HEK293 (cell line): ENCODE results near the gene C9orf72.

Experiments
- CTCF ChIA-PET: fragments of 350-600 bp; formaldehyde crosslinking; extraction: SDS; loops from one replicate; lab custom pipeline; 2021; ENCODE audit warnings: antibody characterized with exemption; lab: Yijun Ruan, JAX
- POLR2A ChIA-PET: fragments of 300-600 bp; formaldehyde crosslinking; extraction: SDS; loops from one replicate; lab custom pipeline; 2020; ENCODE audit warnings: antibody characterized with exemption, inconsistent platforms; lab: Yijun Ruan, JAX
- H3K27ac ChIP-seq: fragments of 200-500 bp; sonication (Bioruptor generic); 2 replicates; pipeline ENCODE4 v1.5.1; 2014; ENCODE audit warnings: low read depth, low read length, control low read depth, inconsistent platforms; ENCODE audit errors: extremely low read depth
- H3K36me3 ChIP-seq, 2 experiments: fragments of 200-500 bp in 1 of 2; sonication (Bioruptor generic) in 1 of 2; 1 replicate in 1 of 2; 2 replicates in 1 of 2; pipeline ENCODE4 v1.5.1; 2014 to 2017; ENCODE audit warnings: inconsistent platforms in 2 of 2, low read length in 2 of 2; ENCODE audit not compliant: control insufficient read depth in 2 of 2, insufficient read depth in 1 of 2
- H3K4me1 ChIP-seq: fragments of 200-500 bp; sonication (Bioruptor generic); 2 replicates; pipeline ENCODE4 v1.5.1; 2014; ENCODE audit warnings: mild to moderate bottlenecking, low read length, inconsistent platforms; ENCODE audit not compliant: control insufficient read depth, insufficient read depth
- H3K4me3 ChIP-seq: 2 replicates; pipeline ENCODE4 v1.5.1; 2011; ENCODE audit warnings: low read depth, mild to moderate bottlenecking, control low read depth, low read length, moderate library complexity
- H3K9me3 ChIP-seq: fragments of 200-500 bp; sonication (Bioruptor generic); 2 replicates; pipeline ENCODE4 v1.5.1; 2014; ENCODE audit warnings: low read depth, low read length, inconsistent platforms; ENCODE audit not compliant: control insufficient read depth, insufficient read depth
- KLF9 ChIP-seq: fragments of 450-650 bp; formaldehyde crosslinking; IDR thresholded peaks from 2 replicates; pipeline ENCODE4 v1.5.1; 2016; ENCODE audit warnings: missing biosample characterization, missing genetic modification characterization, low read depth
- MYNN ChIP-seq: fragments of 450-650 bp; formaldehyde crosslinking; IDR thresholded peaks from 2 replicates; pipeline ENCODE4 v1.5.1; 2016; ENCODE audit warnings: missing biosample characterization, missing genetic modification characterization, borderline replicate concordance
- SCRT1 ChIP-seq: fragments of 450-650 bp; formaldehyde crosslinking; IDR thresholded peaks from 2 replicates; pipeline ENCODE4 v1.5.1; 2016; ENCODE audit warnings: missing biosample characterization, missing genetic modification characterization, borderline replicate concordance
- ZFP3 ChIP-seq: fragments of 450-650 bp; formaldehyde crosslinking; IDR thresholded peaks from 2 replicates; pipeline ENCODE4 v1.5.1; 2016; ENCODE audit warnings: low read depth, missing biosample characterization, missing genetic modification characterization
- ZNF112 ChIP-seq: fragments of 450-650 bp; formaldehyde crosslinking; IDR thresholded peaks from 2 replicates; pipeline ENCODE4 v1.5.0; 2017; ENCODE audit warnings: missing biosample characterization, missing genetic modification characterization
- ZNF140 ChIP-seq: fragments of 450-650 bp; formaldehyde crosslinking; IDR thresholded peaks from 2 replicates; pipeline ENCODE4 v1.5.1; 2016; ENCODE audit warnings: missing biosample characterization, missing genetic modification characterization
- ZNF175 ChIP-seq: fragments of 450-650 bp; formaldehyde crosslinking; IDR thresholded peaks from 2 replicates; pipeline ENCODE4 v1.5.1; 2016; ENCODE audit warnings: missing biosample characterization, missing genetic modification characterization
- ZNF274 ChIP-seq, 2 experiments: fragments of 200-500 bp in 1 of 2; fragments of 450-650 bp in 1 of 2; sonication (Bioruptor generic) in 1 of 2; formaldehyde crosslinking in 1 of 2; IDR thresholded peaks; 2 replicates each; pipeline versions ENCODE4 v1.5.1 to v1.6.1; 2014 to 2016; ENCODE audit warnings: borderline replicate concordance in 1 of 2, inconsistent platforms in 1 of 2, low read length in 1 of 2, missing biosample characterization in 1 of 2, missing genetic modification characterization in 1 of 2
- ZNF423 ChIP-seq: fragments of 450-650 bp; formaldehyde crosslinking; IDR thresholded peaks from 2 replicates; pipeline ENCODE4 v1.5.1; 2016; ENCODE audit warnings: missing biosample characterization, missing genetic modification characterization
- ZNF426 ChIP-seq: fragments of 450-650 bp; formaldehyde crosslinking; IDR thresholded peaks from 2 replicates; pipeline ENCODE4 v1.5.1; 2017; ENCODE audit warnings: missing biosample characterization, missing genetic modification characterization, mild to moderate bottlenecking, inconsistent platforms, moderate library complexity
- ZNF510 ChIP-seq: fragments of 450-650 bp; formaldehyde crosslinking; IDR thresholded peaks from 2 replicates; pipeline ENCODE4 v1.5.1; 2018; ENCODE audit warnings: mild to moderate bottlenecking, missing genetic modification characterization, missing biosample characterization; ENCODE audit not compliant: insufficient replicate concordance
- ZNF561 ChIP-seq: fragments of 450-650 bp; IDR thresholded peaks from 2 replicates; pipeline ENCODE4 v1.5.1; 2018; ENCODE audit warnings: missing biosample characterization, missing genetic modification characterization, borderline replicate concordance
- ZNF664 ChIP-seq: fragments of 450-650 bp; formaldehyde crosslinking; IDR thresholded peaks from 2 replicates; pipeline ENCODE4 v1.5.1; 2016; ENCODE audit warnings: missing biosample characterization, missing genetic modification characterization
- ZNF701 ChIP-seq: fragments of 450-650 bp; formaldehyde crosslinking; IDR thresholded peaks from 2 replicates; pipeline ENCODE4 v1.5.1; 2016; ENCODE audit warnings: missing biosample characterization, missing genetic modification characterization
- ZNF791 ChIP-seq: fragments of 450-650 bp; formaldehyde crosslinking; IDR thresholded peaks from 2 replicates; pipeline ENCODE4 v1.5.1; 2016; ENCODE audit warnings: missing biosample characterization, missing genetic modification characterization
- ZSCAN23 ChIP-seq: fragments of 450-650 bp; formaldehyde crosslinking; IDR thresholded peaks from 2 replicates; pipeline ENCODE4 v1.5.1; 2016; ENCODE audit warnings: missing biosample characterization, missing genetic modification characterization
- TF ChIP-seq, protein P1 (sequence below): fragments of 450-650 bp; formaldehyde crosslinking; conservative IDR thresholded peaks from 2 replicates; pipeline ENCODE4 v1.5.1; 2016; ENCODE audit warnings: low read depth, missing biosample characterization, missing genetic modification characterization
- TF ChIP-seq, protein P2 (sequence below): fragments of 450-650 bp; formaldehyde crosslinking; IDR thresholded peaks from 2 replicates; pipeline ENCODE4 v1.5.1; 2017; ENCODE audit warnings: missing biosample characterization, missing genetic modification characterization
- TF ChIP-seq, protein P3 (sequence below): fragments of 450-650 bp; formaldehyde crosslinking; IDR thresholded peaks from 2 replicates; pipeline ENCODE4 v1.5.1; 2016; ENCODE audit warnings: missing biosample characterization, missing genetic modification characterization
- TF ChIP-seq, protein P4 (sequence below): fragments of 450-650 bp; formaldehyde crosslinking; IDR thresholded peaks from 2 replicates; pipeline ENCODE4 v1.5.1; 2016; ENCODE audit warnings: missing biosample characterization, missing genetic modification characterization
- TF ChIP-seq, protein P5 (sequence below): fragments of 450-650 bp; formaldehyde crosslinking; IDR thresholded peaks from 2 replicates; pipeline ENCODE4 v1.5.1; 2016; ENCODE audit warnings: missing biosample characterization, missing genetic modification characterization
- TF ChIP-seq, protein P6 (sequence below): fragments of 450-650 bp; IDR thresholded peaks from 2 replicates; pipeline ENCODE4 v1.5.1; 2018; ENCODE audit warnings: missing biosample characterization, missing genetic modification characterization
- TF ChIP-seq, protein P7 (sequence below): fragments of 450-650 bp; formaldehyde crosslinking; IDR thresholded peaks from 2 replicates; pipeline ENCODE4; 2016; ENCODE audit warnings: missing biosample characterization, missing genetic modification characterization
- TF ChIP-seq, protein P8 (sequence below): fragments of 450-650 bp; formaldehyde crosslinking; IDR thresholded peaks from 2 replicates; pipeline ENCODE4 v1.5.1; 2016; ENCODE audit warnings: missing biosample characterization, missing genetic modification characterization, borderline replicate concordance

Gene C9orf72

DNA sequence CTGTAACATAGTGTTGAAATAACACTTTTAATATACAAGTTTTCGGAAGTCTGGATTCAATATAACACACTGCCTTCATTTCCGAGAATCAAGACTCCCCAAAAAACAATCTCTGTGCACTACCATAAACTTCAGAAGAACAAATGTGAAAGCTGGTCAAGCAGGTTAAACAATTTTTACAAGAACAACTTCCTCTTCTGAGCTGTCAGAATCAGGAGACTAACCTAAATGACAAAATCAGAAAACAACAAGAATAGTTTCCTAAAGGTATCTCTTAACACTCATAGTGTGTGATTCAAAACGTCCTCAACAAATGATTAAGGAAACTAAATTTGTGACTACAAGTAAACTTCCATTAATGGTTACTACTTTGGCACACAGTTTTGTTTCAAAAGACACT, 11.6 kb downstream of the C9orf72 start:
- CTCF ChIA-PET: interaction anchor here (0.7 to 1.0 kb wide), 2 partner anchors 8 to 1325 kb away, joined by 3 to 7 read pairs; no protein-coding TSS in a partner anchor
- no peak overlapping the region for H3K4me3 ChIP-seq
- POLR2A ChIA-PET: no interaction called here

DNA sequence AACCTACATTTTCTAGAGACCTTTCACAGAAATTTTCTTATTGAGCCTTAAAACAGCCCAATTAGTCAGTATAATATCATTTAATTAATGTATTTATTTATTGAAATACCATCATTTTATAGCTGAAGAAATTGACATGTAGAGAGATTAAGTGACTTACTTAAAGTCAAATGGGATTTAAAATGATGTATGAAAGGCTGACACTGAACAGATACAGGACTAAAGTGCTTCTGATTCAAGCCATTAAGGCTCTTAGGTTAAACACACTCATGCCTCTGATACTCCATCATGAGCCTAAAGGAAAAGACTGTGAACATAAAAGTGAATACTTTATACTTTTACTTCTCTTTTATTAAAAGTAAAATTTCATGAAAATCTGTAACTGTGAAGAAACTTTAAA, 12.8 kb downstream of the C9orf72 start:
- CTCF ChIA-PET: interaction anchor here (0.7 to 1.0 kb wide), 3 partner anchors 14 to 228 kb away, joined by 3 read pairs; no protein-coding TSS in a partner anchor
- H3K27ac ChIP-seq: no peak overlapping the region
- H3K9me3 ChIP-seq: no peaks in the 10 kb centered on the region
- H3K4me1 ChIP-seq: no peaks in the 10 kb centered on the region
- peaks cover 7 to 45% of the 10 kb centered on the region in 2 experiments; a peak in 2 of 3 replicates for H3K36me3 ChIP-seq
- H3K4me3 ChIP-seq: no peak overlapping the region
- POLR2A ChIA-PET: no interaction called here
- TF ChIP-seq KLF9 (tag by site-specific recombination) (no peak), ZNF140 (no peak), ZNF791 (tag by site-specific recombination) (no peak), ZNF423 (tag by site-specific recombination) (no peak), MYNN (no peak), SCRT1 (tag by site-specific recombination) (no peak), ZFP3 (tag by site-specific recombination) (no peak), ZSCAN23 (tag by site-specific recombination) (no peak)
- TF ChIP-seq, protein P1, sequence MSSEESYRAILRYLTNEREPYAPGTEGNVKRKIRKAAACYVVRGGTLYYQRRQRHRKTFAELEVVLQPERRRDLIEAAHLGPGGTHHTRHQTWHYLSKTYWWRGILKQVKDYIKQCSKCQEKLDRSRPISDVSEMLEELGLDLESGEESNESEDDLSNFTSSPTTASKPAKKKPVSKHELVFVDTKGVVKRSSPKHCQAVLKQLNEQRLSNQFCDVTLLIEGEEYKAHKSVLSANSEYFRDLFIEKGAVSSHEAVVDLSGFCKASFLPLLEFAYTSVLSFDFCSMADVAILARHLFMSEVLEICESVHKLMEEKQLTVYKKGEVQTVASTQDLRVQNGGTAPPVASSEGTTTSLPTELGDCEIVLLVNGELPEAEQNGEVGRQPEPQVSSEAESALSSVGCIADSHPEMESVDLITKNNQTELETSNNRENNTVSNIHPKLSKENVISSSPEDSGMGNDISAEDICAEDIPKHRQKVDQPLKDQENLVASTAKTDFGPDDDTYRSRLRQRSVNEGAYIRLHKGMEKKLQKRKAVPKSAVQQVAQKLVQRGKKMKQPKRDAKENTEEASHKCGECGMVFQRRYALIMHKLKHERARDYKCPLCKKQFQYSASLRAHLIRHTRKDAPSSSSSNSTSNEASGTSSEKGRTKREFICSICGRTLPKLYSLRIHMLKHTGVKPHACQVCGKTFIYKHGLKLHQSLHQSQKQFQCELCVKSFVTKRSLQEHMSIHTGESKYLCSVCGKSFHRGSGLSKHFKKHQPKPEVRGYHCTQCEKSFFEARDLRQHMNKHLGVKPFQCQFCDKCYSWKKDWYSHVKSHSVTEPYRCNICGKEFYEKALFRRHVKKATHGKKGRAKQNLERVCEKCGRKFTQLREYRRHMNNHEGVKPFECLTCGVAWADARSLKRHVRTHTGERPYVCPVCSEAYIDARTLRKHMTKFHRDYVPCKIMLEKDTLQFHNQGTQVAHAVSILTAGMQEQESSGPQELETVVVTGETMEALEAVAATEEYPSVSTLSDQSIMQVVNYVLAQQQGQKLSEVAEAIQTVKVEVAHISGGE (tag by site-specific recombination): no peak
- TF ChIP-seq, protein P2, sequence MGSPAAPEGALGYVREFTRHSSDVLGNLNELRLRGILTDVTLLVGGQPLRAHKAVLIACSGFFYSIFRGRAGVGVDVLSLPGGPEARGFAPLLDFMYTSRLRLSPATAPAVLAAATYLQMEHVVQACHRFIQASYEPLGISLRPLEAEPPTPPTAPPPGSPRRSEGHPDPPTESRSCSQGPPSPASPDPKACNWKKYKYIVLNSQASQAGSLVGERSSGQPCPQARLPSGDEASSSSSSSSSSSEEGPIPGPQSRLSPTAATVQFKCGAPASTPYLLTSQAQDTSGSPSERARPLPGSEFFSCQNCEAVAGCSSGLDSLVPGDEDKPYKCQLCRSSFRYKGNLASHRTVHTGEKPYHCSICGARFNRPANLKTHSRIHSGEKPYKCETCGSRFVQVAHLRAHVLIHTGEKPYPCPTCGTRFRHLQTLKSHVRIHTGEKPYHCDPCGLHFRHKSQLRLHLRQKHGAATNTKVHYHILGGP (tag by site-specific recombination): no peak
- TF ChIP-seq, protein P3, sequence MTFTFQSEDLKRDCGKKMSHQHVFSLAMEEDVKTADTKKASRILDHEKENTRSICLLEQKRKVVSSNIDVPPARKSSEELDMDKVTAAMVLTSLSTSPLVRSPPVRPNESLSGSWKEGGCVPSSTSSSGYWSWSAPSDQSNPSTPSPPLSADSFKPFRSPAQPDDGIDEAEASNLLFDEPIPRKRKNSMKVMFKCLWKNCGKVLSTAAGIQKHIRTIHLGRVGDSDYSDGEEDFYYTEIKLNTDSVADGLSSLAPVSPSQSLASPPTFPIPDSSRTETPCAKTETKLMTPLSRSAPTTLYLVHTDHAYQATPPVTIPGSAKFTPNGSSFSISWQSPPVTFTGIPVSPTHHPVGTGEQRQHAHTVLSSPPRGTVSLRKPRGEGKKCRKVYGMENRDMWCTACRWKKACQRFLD: no peak

More for the DNA sequence above, 11.6 kb downstream of the C9orf72 start:
- TF ChIP-seq, protein P4, sequence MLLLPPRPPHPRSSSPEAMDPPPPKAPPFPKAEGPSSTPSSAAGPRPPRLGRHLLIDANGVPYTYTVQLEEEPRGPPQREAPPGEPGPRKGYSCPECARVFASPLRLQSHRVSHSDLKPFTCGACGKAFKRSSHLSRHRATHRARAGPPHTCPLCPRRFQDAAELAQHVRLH (tag by site-specific recombination): no peak
- TF ChIP-seq ZNF175 (tag by site-specific recombination): no peak
- TF ChIP-seq, protein P5, sequence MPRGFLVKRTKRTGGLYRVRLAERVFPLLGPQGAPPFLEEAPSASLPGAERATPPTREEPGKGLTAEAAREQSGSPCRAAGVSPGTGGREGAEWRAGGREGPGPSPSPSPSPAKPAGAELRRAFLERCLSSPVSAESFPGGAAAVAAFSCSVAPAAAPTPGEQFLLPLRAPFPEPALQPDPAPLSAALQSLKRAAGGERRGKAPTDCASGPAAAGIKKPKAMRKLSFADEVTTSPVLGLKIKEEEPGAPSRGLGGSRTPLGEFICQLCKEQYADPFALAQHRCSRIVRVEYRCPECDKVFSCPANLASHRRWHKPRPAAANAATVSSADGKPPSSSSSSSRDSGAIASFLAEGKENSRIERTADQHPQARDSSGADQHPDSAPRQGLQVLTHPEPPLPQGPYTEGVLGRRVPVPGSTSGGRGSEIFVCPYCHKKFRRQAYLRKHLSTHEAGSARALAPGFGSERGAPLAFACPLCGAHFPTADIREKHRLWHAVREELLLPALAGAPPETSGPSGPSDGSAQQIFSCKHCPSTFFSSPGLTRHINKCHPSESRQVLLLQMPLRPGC (tag by site-specific recombination): no peak
- TF ChIP-seq, protein P6, sequence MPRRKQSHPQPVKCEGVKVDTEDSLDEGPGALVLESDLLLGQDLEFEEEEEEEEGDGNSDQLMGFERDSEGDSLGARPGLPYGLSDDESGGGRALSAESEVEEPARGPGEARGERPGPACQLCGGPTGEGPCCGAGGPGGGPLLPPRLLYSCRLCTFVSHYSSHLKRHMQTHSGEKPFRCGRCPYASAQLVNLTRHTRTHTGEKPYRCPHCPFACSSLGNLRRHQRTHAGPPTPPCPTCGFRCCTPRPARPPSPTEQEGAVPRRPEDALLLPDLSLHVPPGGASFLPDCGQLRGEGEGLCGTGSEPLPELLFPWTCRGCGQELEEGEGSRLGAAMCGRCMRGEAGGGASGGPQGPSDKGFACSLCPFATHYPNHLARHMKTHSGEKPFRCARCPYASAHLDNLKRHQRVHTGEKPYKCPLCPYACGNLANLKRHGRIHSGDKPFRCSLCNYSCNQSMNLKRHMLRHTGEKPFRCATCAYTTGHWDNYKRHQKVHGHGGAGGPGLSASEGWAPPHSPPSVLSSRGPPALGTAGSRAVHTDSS (tag by site-specific recombination): no peak
- no peak for TF ChIP-seq ZNF701 (tag by site-specific recombination)
- TF ChIP-seq, protein P7, sequence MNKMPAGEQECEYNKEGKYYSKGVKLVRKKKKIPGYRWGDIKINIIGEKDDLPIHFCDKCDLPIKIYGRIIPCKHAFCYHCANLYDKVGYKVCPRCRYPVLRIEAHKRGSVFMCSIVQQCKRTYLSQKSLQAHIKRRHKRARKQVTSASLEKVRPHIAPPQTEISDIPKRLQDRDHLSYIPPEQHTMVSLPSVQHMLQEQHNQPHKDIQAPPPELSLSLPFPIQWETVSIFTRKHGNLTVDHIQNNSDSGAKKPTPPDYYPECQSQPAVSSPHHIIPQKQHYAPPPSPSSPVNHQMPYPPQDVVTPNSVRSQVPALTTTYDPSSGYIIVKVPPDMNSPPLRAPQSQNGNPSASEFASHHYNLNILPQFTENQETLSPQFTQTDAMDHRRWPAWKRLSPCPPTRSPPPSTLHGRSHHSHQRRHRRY (tag by site-specific recombination): no peak
- TF ChIP-seq ZNF426 (tag by site-specific recombination): no peak
- no peak for TF ChIP-seq ZNF274 (IDR thresholded peaks at IDR 0.05; ENCODE audit: low read length)
- TF ChIP-seq ZNF274 (tag by site-specific recombination; IDR thresholded peaks at IDR 0.05; ENCODE audit: borderline replicate concordance): no peak
- no peak for TF ChIP-seq ZNF561 (tag by site-specific recombination)
- no peak for TF ChIP-seq ZNF664 (tag by site-specific recombination)
- TF ChIP-seq, protein P8, sequence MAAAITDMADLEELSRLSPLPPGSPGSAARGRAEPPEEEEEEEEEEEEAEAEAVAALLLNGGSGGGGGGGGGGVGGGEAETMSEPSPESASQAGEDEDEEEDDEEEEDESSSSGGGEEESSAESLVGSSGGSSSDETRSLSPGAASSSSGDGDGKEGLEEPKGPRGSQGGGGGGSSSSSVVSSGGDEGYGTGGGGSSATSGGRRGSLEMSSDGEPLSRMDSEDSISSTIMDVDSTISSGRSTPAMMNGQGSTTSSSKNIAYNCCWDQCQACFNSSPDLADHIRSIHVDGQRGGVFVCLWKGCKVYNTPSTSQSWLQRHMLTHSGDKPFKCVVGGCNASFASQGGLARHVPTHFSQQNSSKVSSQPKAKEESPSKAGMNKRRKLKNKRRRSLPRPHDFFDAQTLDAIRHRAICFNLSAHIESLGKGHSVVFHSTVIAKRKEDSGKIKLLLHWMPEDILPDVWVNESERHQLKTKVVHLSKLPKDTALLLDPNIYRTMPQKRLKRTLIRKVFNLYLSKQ (tag by site-specific recombination): no peak
- no peak for TF ChIP-seq ZNF112
- TF ChIP-seq ZNF510 (tag by site-specific recombination): no peak
- Histone ChIP-seq H3K36me3 (peaks cover 4 to 45% of the 10 kb centered on the region in 2 experiments; a peak in 2 of 3 replicates), H3K4me1 (no peaks in the 10 kb centered on the region), H3K9me3 (no peaks in the 10 kb centered on the region), H3K27ac (no peak overlapping the region)
